Skeletal muscle tissue (tissue), 4 donors: Measurements from ENCODE around the gene ECHDC1. TPM values are rescaled to one million over a fixed set of nuclear protein-coding genes. Genes with fewer than 3 reads are reported as not detected.

Experiments used
- H3K27ac ChIP-seq: one replicate; pipeline ENCODE4 v1.7.0; 2013; ENCODE audit warnings: mild to moderate bottlenecking, low read depth, low read length, inconsistent platforms
- H3K27me3 ChIP-seq, 3 donors: one replicate each; pipeline ENCODE4 v1.7.0; 2013; ENCODE audit warnings: low read length in 3 of 3; ENCODE audit not compliant: control insufficient read depth in 3 of 3, insufficient read depth in 3 of 3
- H3K36me3 ChIP-seq, 3 donors: one replicate each; pipeline ENCODE4 v1.7.0; 2013; ENCODE audit warnings: low read length in 3 of 3; ENCODE audit not compliant: control insufficient read depth in 3 of 3, insufficient read depth in 3 of 3
- H3K4me1 ChIP-seq, 3 donors: one replicate each; pipeline ENCODE4 v1.7.0; 2013; ENCODE audit warnings: low read length in 3 of 3, mild to moderate bottlenecking in 3 of 3; ENCODE audit not compliant: control insufficient read depth in 3 of 3, insufficient read depth in 3 of 3
- H3K4me3 ChIP-seq, 3 donors: one replicate each; pipeline ENCODE4 v1.7.0; 2013; ENCODE audit warnings: low read length in 3 of 3
- H3K9ac ChIP-seq, 3 donors: one replicate each; pipeline ENCODE4 v1.7.0; 2013; ENCODE audit warnings: low read length in 3 of 3, mild to moderate bottlenecking in 3 of 3, moderate library complexity in 2 of 3, low read depth in 1 of 3
- H3K9me3 ChIP-seq, 3 donors: one replicate each; pipeline ENCODE4 v1.7.0; 2013; ENCODE audit warnings: low read length in 3 of 3; ENCODE audit not compliant: control insufficient read depth in 3 of 3
- total RNA-seq: library from RNA; depleted of rRNA; stranded (reverse); fragments of >200 nt; gene quantifications from one replicate; pipeline ENCODE4 v1.2.3, GENCODE V29; 2014
- donor health status: Osteomylitis.

The ECHDC1 gene
- total RNA-seq, 1 donor from 2014 or later: 36.0 TPM

DNA sequence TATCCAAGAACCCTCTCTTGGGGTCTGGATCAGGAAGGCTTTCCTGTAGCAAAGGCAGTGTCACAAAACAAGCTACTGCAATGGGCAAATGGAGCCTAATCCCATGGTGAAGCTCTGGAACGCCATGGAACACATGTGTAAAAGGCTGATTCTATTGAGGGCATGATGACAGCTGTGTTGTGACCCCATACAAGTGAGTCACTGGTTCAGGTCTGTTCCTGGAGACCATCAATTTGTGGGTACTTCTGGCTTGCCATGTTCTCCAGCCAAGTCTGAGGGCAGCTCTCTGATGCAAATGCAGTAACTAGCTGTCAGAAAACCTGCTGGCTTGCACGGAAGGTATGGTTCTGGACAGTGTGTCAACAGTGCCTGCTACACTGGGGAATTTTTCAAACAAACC, 33.3 kb upstream of the ECHDC1 start:
- Histone ChIP-seq H3K4me1 (no peaks in the 10 kb centered on the region), H3K9ac (no peak overlapping the region)

DNA sequence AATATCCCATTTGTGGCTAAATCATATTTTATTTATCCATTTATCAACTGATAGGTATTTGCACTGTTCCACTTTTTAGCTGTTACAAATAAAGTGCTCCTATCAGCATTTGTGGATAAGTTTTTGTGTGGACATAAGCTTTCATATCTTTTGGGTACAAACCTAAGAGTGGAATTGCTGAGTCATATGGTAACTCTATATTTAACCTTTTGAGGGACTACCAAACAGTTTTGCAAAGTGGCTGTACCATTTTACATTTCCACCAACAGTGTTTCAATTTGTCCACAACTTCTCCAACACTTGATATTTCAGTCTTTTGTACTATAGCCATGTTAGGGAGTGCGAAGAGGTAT, 23.6 kb upstream of the ECHDC1 start:
- Histone ChIP-seq H3K9me3 (no peaks in the 10 kb centered on the region), H3K9ac (no peak overlapping the region), H3K27ac (no peak overlapping the region), H3K4me1 (no peaks in the 10 kb centered on the region), H3K36me3 (no peaks in the 10 kb centered on the region), H3K4me3 (no peak overlapping the region), H3K27me3 (no peaks in the 10 kb centered on the region)

More for the DNA sequence above, 33.3 kb upstream of the ECHDC1 start:
- Histone ChIP-seq H3K27ac (no peak overlapping the region), H3K4me3 (no peak overlapping the region), H3K27me3 (no peaks in the 10 kb centered on the region), H3K36me3 (no peaks in the 10 kb centered on the region), H3K9me3 (no peaks in the 10 kb centered on the region)

DNA sequence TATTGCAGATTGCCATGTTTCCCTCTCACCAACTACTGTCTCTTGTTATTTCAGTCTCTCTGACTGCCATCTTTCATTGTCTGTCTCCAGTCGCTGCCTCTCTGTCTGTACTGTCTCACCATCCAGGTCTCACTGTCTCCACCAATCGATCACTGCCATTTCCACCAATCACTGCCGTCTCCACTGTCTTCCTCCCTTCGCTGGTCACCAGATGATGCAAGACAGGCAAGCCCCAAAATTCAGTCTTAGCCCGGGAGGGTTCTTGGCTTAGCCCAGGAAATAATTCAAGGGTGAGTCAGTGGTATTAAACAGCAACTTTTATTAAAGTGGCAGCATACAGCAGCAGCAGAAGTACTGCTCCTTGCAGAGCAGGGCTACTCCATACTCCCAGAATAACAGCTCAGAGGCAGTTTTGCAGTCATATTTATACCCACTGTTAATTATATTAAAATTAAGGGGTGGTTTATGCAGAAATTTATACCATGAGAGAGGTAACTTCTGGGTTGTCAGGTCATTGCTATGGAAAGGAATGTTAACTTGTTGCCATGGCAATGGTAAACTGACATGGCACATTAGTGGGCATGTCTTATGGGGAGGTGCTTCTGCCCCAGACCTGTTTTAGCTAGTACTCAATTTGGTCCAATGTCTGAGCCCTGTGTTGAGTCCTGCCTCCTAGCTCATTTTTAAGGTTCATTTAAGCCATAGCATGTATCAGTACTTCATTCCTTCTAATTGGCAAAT, 23.0 kb upstream of the ECHDC1 start:
- Histone ChIP-seq H3K9ac (no peak overlapping the region), H3K9me3 (no peaks in the 10 kb centered on the region), H3K27ac (no peak overlapping the region), H3K27me3 (no peaks in the 10 kb centered on the region), H3K4me1 (no peaks in the 10 kb centered on the region), H3K36me3 (no peaks in the 10 kb centered on the region), H3K4me3 (no peak overlapping the region)

DNA sequence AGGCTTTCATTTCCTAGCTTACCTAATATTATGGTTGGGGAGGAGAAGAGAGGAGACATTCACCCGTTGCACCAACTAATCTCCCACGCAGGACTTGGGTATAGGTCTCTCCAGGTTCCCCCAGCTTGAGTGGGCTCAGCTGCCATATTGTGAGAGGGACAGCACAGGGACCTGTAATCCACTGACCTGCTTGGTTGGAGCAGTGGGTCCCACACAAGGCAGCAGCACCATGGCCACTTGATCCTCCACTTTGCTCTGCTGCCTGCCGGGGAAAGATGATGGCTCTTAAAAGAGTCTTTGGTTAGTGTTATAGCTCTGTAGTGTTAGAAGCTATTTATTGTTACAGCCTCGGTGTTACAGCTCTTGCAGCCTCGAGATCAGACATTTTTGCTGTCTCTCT, 22.5 kb upstream of the ECHDC1 start:
- Histone ChIP-seq H3K27me3 (no peaks in the 10 kb centered on the region), H3K27ac (no peak overlapping the region), H3K4me3 (no peak overlapping the region), H3K9me3 (no peaks in the 10 kb centered on the region), H3K9ac (no peak overlapping the region), H3K36me3 (no peaks in the 10 kb centered on the region), H3K4me1 (no peaks in the 10 kb centered on the region)

DNA sequence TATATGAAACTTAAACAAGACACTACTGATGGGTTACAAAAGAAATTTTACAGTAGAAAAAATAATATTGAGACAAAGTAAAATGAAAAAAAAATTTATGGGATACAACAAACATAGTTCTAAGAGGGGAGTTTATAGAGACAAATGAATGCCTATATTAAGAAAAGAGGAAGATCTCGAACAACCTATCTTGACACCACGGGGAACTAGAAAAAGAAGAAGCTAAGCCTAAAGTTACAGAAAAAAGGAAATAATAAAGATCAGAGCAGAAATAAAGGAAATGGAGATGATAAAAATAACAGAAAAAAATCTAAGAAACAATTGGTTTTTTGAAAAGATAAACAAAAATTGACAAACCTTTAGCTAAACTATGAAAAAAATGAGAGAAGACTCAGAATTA, 9.1 kb upstream of the ECHDC1 start:
- H3K4me1 ChIP-seq: no peaks in the 10 kb centered on the region
- H3K36me3 ChIP-seq: no peaks in the 10 kb centered on the region
- H3K9me3 ChIP-seq: peaks cover 0 to 5% (median 0%) of the 10 kb centered on the region in 3 donors
- H3K4me3 ChIP-seq: no peak overlapping the region
- no peak overlapping the region for H3K27ac ChIP-seq
- H3K27me3 ChIP-seq: no peaks in the 10 kb centered on the region
- H3K9ac ChIP-seq: no peak overlapping the region

DNA sequence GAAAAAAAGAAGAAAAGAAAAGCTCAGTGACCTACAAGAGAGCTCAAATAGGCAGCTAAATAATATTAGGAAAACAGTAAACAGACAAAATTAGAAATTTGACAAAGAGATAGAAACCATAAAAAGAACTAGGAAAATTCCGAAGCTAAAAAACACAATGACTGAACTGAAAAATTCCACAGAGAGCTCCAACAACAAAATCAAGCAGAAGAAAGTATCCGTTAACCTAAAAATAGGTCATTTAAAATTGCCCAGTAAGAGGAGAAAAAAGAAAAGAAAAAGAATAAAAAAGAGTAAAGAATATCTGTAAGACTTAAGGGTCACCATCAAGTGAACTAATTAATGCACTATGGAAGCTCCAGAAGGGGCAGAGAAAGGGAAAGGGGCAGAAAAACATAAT, 6.6 kb upstream of the ECHDC1 start:
- Histone ChIP-seq H3K27ac (no peak overlapping the region), H3K27me3 (no peaks in the 10 kb centered on the region), H3K36me3 (no peaks in the 10 kb centered on the region), H3K4me1 (no peaks in the 10 kb centered on the region), H3K9ac (no peak overlapping the region), H3K4me3 (no peak overlapping the region), H3K9me3 (peaks cover 0 to 2% (median 0%) of the 10 kb centered on the region in 3 donors)

DNA sequence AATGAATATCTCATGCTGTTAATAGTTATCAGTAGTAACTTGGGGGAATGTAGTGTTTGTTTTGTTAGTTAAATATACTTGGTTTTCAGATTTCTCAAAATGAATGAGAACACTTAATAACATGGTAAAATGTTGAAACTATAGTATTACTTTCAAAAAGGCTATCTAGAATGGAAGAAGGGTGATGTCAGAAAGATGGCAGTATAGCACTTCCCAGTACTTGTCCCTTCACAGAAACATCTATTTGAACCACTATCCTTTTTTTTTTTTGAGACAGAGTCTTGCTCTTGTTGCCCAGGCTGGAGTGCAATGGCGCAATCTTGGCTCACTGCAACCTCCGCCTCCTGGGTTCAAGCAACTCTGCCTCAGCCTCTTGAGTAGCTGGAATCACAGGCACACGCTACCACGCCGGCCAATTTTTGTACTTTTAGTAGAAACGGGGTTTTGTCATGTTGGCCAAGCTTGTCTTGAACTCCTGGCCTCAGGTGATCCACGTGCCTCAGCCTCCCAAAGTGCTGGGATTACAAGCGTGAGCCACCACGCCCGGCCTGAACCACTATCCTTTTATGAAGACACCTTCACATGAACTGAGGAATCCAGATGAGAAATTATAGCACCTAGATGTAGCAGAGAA, 4.7 kb upstream of the ECHDC1 start:
- Histone ChIP-seq H3K9me3 (no peaks in the 10 kb centered on the region), H3K27me3 (no peaks in the 10 kb centered on the region), H3K9ac (no peak overlapping the region), H3K4me3 (no peak overlapping the region), H3K4me1 (peaks cover 2 to 7% (median 6%) of the 10 kb centered on the region in 3 donors), H3K27ac (no peak overlapping the region), H3K36me3 (no peaks in the 10 kb centered on the region)

DNA sequence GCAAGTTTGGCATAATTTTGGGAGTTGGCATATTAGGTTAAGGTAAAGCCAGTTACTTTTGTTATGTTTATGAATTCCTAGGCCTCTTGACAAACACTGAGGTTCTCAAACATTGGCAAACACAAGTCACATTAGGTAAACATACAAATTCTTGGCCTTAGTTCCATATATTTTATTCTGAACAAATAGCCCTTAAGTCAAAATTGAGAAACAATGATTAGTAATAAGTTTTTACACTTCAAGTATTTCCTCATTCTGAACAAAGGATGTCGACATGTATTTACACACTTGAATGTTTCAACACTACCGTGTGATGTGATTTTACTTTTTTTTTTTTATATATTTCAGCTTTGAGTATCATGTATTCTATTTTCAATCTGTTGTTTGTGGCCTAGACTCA, 3.8 kb upstream of the ECHDC1 start:
- Histone ChIP-seq H3K27ac (no peak overlapping the region), H3K36me3 (no peaks in the 10 kb centered on the region), H3K9ac (no peak overlapping the region), H3K4me3 (no peak overlapping the region), H3K4me1 (peaks cover 3 to 11% (median 11%) of the 10 kb centered on the region in 3 donors), H3K9me3 (no peaks in the 10 kb centered on the region), H3K27me3 (no peaks in the 10 kb centered on the region)

DNA sequence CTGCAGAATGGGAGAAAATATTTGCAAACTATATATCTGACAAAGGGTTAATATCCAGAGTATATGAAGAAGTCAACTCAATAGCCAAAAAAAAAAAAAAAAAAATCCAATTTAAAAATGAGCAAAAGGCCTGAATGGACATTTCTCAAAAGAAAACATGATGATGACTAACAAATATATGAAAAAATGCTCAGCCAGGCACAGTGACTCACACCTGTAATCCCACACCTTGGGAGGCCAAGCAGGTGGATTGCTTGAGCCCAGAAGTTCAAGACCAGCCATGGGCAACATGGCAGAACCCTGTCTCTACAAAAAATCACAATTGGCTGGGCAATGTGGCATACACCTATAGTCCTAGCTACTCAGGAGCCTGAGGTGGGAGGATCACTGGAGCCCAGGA, 2.1 kb upstream of the ECHDC1 start:
- no peaks in the 10 kb centered on the region for H3K27me3 ChIP-seq
- no peaks in the 10 kb centered on the region for H3K36me3 ChIP-seq
- H3K9ac ChIP-seq: no peak overlapping the region
- H3K4me1 ChIP-seq: peaks cover 5 to 23% (median 20%) of the 10 kb centered on the region in 3 donors
- H3K9me3 ChIP-seq: no peaks in the 10 kb centered on the region
- H3K27ac ChIP-seq: no peak overlapping the region
- no peak overlapping the region for H3K4me3 ChIP-seq

DNA sequence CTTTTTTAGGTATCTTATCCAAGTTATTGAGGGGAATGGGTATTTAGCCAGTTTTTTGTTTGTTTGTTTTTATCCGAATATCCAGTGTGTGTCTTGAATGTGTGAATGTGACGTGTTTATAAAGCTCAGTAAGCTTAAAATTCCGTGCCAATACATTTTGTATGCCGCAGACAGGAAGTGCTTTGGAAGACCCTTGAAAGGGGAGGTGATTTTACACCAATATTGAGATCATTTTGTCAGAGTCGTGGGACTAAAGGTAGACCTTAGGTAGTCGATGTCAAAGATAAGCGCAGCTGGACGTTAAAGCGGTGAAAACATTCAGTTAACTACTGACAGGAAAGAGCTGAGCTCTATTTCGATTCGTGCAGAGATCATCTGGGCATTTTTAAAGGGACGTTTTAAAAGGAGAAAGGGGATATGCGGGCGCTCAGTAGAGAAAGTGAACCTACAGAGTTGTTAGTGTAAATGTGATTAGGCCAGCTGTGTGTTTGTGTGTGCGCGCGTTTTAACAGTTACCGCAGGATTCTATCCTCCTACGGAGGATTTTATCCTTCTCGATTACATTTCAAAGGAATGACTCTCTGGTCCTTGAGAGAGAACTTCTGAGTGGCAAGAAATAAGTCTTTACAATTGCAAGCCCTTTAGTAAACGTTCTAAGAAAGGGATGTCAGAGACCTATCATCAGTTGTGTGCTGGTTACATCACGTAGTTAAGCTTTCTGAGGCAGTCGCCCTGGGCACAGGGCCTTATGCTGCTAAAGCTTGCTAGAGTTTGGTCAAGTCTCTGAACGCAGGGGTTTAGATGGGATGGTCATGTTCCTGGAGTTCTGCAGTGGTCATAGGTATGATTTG, 625 bp upstream of the ECHDC1 start:
- Histone ChIP-seq H3K27me3 (no peaks in the 10 kb centered on the region), H3K9me3 (no peaks in the 10 kb centered on the region), H3K9ac (peak overlapping the region; percentile 79 to 90 (median 87)), H3K4me3 (peak overlapping the region; percentile 93 to 99 (median 96)), H3K27ac (peak overlapping the region; percentile 70), H3K4me1 (peaks cover 5 to 25% (median 20%) of the 10 kb centered on the region in 3 donors), H3K36me3 (no peaks in the 10 kb centered on the region)
